ENCODE measurements around the gene IRX2. TPM values are rescaled to one million over a fixed set of nuclear protein-coding genes. Genes with fewer than 3 reads are reported as not detected.

IRX2 gene
- total and polyA plus RNA-seq, 2 of the 8 experiments (the other 6 are each of a cell fraction or from before 2014, with no cell fraction given), result 23.4 to 40.4 TPM

DNA sequence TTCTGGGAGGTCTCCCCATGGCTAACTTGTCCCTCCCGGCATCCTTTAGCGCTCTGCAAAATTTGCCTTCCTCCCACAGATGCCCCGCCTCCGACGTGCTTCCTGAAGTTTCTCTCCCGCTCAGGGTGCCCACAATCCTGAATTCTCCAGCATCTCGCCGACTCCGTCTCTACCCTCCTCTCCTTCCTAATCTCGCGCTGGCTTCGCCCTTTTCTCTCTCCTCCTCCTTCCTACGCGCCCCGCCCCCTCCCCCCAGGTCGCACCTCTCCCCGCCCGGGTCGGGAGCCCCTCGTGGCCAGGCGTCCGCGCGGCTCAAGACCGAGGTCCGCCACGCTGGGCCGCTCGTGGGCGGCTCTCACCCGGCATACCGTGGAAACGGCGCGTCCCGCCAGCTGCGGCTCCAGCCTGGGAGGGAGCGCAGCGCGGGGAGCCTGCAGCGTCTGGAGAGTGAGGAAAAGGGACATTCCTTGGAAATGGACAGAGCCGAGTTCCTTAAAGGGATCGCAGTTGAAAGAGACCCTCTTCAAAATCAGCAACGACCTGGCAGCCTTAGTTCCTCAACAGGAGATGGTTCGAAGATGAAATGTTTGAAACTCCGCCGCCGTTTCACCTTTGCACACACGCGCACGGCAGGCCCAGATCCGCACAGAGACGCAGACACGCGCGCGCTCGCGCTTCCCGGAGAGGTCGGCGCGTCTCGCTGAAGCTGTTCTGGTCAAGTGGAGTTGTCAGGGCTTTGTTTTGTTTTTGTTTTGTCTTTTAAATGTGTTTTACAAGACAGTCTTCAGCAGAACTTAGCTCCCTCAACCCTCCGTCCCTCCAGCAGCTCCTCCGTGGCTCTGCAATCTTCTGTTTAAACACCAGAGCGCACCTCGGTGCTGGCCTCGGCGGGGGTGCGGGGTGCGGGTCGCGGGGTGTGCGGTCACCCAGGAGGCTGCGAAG lies 5.0 kb upstream of the IRX2 start:
- H3K79me2 ChIP-seq (ENCODE audit: control insufficient read depth in 1 of 2, insufficient read depth in 2 of 2, low read length in 2 of 2), result peaks cover 0 to 5% of the 10 kb centered on the region in 2 experiments; a peak in 1 of 4 replicates
- H3K4ac ChIP-seq (replicated peaks; ENCODE audit: insufficient read length, low read depth, low read length), result peak overlapping the region; percentile 60
- peak overlapping the region in 3 of 4 experiments; percentile 36 to 52 (median 38); a peak in 4 of 7 replicates for H3K9ac ChIP-seq (replicated peaks in 1 of 4; ENCODE audit: extremely low read depth in 1 of 4, low read depth in 3 of 4, low read length in 3 of 4)
- no peak overlapping the region for H2AK5ac ChIP-seq (ENCODE audit: low read depth, low read length)
- H2BK120ac ChIP-seq (replicated peaks; ENCODE audit: low read depth, low read length), result no peak overlapping the region
- no peak overlapping the region for H3K14ac ChIP-seq (ENCODE audit: insufficient read length)
- H3K56ac ChIP-seq (replicated peaks; ENCODE audit: insufficient read length, low read depth, low read length), result no peak overlapping the region
- H3K23ac ChIP-seq (ENCODE audit: insufficient read length), result no peak overlapping the region
- H2BK12ac ChIP-seq (ENCODE audit: low read depth, low read length), result no peak overlapping the region
- peaks cover 0 to 23% (median 11%) of the 10 kb centered on the region in 4 experiments; a peak in 6 of 7 replicates for H3K4me1 ChIP-seq (replicated peaks in 1 of 4; ENCODE audit: control insufficient read depth in 3 of 4, insufficient read depth in 4 of 4, low read length in 3 of 4)
- H3K18ac ChIP-seq (ENCODE audit: extremely low read depth, low read length), result peak overlapping the region; percentile 98
- H3K27me3 ChIP-seq (replicated peaks in 1 of 4; ENCODE audit: control insufficient read depth in 3 of 4, extremely low read depth in 1 of 4, insufficient read depth in 3 of 4, low read length in 3 of 4), result peaks cover 12 to 58% (median 38%) of the 10 kb centered on the region in 4 experiments
- H2BK15ac ChIP-seq (ENCODE audit: low read length), result no peak overlapping the region
- H4K8ac ChIP-seq (ENCODE audit: extremely low read depth, insufficient read depth, low read length), result peak overlapping the region; percentile 87
- no peak for FAIRE-seq
- H2BK5ac ChIP-seq (ENCODE audit: low read depth, low read length), result peak overlapping the region; percentile 92; the same call in 1 of the 2 replicates
- H3K4me2 ChIP-seq (ENCODE audit: insufficient read depth in 1 of 2, low read depth in 2 of 2, low read length in 2 of 2), result peak overlapping the region; percentile 93 to 96
- DNase-seq (ENCODE audit: low read depth in 1 of 2, low spot score in 2 of 2), result peak in 1 of 2 experiments; percentile 87
- H3K23me2 ChIP-seq (ENCODE audit: low read depth, low read length), result peaks cover 31% of the 10 kb centered on the region; the same call in 1 of the 2 replicates
- H4K20me1 ChIP-seq (replicated peaks in 1 of 2; ENCODE audit: control insufficient read depth in 1 of 2, insufficient read depth in 2 of 2, low read length in 2 of 2), result peaks cover 0 to 7% of the 10 kb centered on the region in 2 experiments
- no peak overlapping the region for H2AFZ ChIP-seq (ENCODE audit: low read length)
- H4K5ac ChIP-seq (ENCODE audit: insufficient read length, low read depth, low read length), result peak overlapping the region; percentile 79
- no peak overlapping the region for H4K91ac ChIP-seq (replicated peaks; ENCODE audit: insufficient read length, low read length)
- H3K27ac ChIP-seq (ENCODE audit: low read depth, low read length), result no peak overlapping the region
- no peaks in the 10 kb centered on the region for H3K36me3 ChIP-seq (ENCODE audit: control insufficient read depth in 2 of 4, insufficient read depth in 4 of 4, low read length in 3 of 4)
- no peaks in the 10 kb centered on the region for H3K79me1 ChIP-seq (ENCODE audit: low read depth, low read length)
- peaks cover 5 to 10% of the 10 kb centered on the region in 2 experiments; a peak in 2 of 4 replicates for H3K9me3 ChIP-seq (ENCODE audit: insufficient read depth in 2 of 2, low read depth in 1 of 2, low read length in 1 of 2)
- no peak overlapping the region; the same call in 1 of the 2 replicates for H2BK20ac ChIP-seq (ENCODE audit: low read length)
- WGBS, 2 experiments (ENCODE audit: extremely low coverage in 1 of 2, insufficient coverage in 1 of 2, insufficient read length in 1 of 2, insufficient replicate concordance in 2 of 2, low coverage in 1 of 2, low lambda C conversion rate in 2 of 2, missing lambda C conversion rate in 1 of 2), result 1% methylated on average over 48 of the region's 76 CpGs; no CpG with 5 or more reads in 1 of the 2 experiments
- peak overlapping the region; percentile 59 to 86 (median 76) for H3K4me3 ChIP-seq (ENCODE audit: extremely low read depth in 1 of 4, insufficient read depth in 2 of 4, low read depth in 3 of 4, low read length in 4 of 4)
- ChIA-PET POLR2A (ENCODE audit: partially characterized antibody) (interaction anchor here (0.8 to 1.9 kb wide), 7 partner anchors 8 to 345 kb away, joined by 3 to 7 read pairs (median 4); no protein-coding TSS in a partner anchor), CTCF (ENCODE audit: partially characterized antibody) (interaction anchor here (0.6 to 3.3 kb wide), 6 partner anchors 25 to 340 kb away, joined by 3 to 17 read pairs (median 4); no protein-coding TSS in a partner anchor)
